Adrenal gland (tissue), 12 donors: ENCODE data around the gene LINC01488. TPM values are rescaled to one million over a fixed set of nuclear protein-coding genes. Genes with fewer than 3 reads are reported as not detected.

Experiments used
- DNase-seq, 7 donors: peaks; one replicate each; pipeline ENCODE4 v3.0.0-alpha.2; 2019 to 2020
- H3K27ac ChIP-seq, 5 donors: fragments of 200-600 bp; sonication (generic) in 4 of 5; 1 replicate in 3 of 5; 2 replicates in 2 of 5; pipeline versions ENCODE4 v1.5.1 to v1.8.0; 2016 to 2020; ENCODE audit warnings: mild to moderate bottlenecking in 1 of 5
- H3K27me3 ChIP-seq: fragments of 200-600 bp; 2 replicates; pipeline ENCODE4 v1.8.0; 2021
- H3K36me3 ChIP-seq, 2 donors: fragments of 200-600 bp; replicated peaks in 1 of 2; 1 replicate in 1 of 2; 2 replicates in 1 of 2; pipeline versions ENCODE4 v1.5.1 to v1.8.0; 2018 to 2022
- H3K4me1 ChIP-seq, 2 donors: fragments of 200-600 bp; replicated peaks in 1 of 2; 1 replicate in 1 of 2; 2 replicates in 1 of 2; pipeline versions ENCODE4 v1.5.1 to v1.8.0; 2018 to 2021
- H3K4me3 ChIP-seq, 4 donors: fragments of 200-600 bp; sonication (generic) in 3 of 4; one replicate each; pipeline ENCODE4 v1.5.1; 2016 to 2018
- H3K9me3 ChIP-seq, 3 donors: fragments of 200-600 bp; sonication (generic) in 1 of 3; replicated peaks in 1 of 3; 1 replicate in 2 of 3; 2 replicates in 1 of 3; pipeline versions ENCODE4 v1.5.1 to v1.8.0; 2016 to 2021
- POLR2A ChIP-seq, 2 donors: fragments of 450-650 bp; IDR thresholded peaks; one replicate each; pipeline ENCODE4 v1.6.1; 2017; ENCODE audit warnings: antibody characterized with exemption in 2 of 2, mild to moderate bottlenecking in 2 of 2, moderate library complexity in 1 of 2
- WGBS, 4 donors: extraction: QIAGEN DNeasy Blood & Tissue Kit in 2 of 4; methylation state at CpG; one replicate each; pipeline versions ENCODE4 v1.1.5 to v1.1.7; 2013 to 2017; 5-methylcytosine and 5-hydroxymethylcytosine counted together
- intact Hi-C, 2 donors: fragments of 100-400 bp; cut with DNase I; formaldehyde crosslinking; loops; one replicate each; pipeline versions ENCODE4 v1.14.1 to v1.15.0; 2022 to 2023
- polyA plus RNA-seq, 3 donors: library from polyadenylated mRNA; stranded (reverse); fragments of 200-250 nt in 2 of 3; fragments of 350-450 nt in 1 of 3; fragmentation: Illumina TruSeq in 1 of 3; extraction: RNeasy Lipid Tissue Mini Kit (QIAGEN cat#74804) in 1 of 3; gene quantifications; one replicate each; pipeline ENCODE4 v1.2.3, GENCODE V29; 2013 to 2014
- total RNA-seq, 9 donors: library from RNA; depleted of rRNA in 4 of 9; stranded (reverse); fragments of >200 nt in 4 of 9; fragments of 120-200 nt in 1 of 9; fragmentation: NEBNext Ultra II Directional in 1 of 9; extraction: Animal tissue kit (Norgen Biotek cat#: 25700) in 1 of 9; gene quantifications; one replicate each; pipeline versions ENCODE4 v1.1.0 to v1.2.4, GENCODE V29; 2013 to 2023
- TF ChIP-seq, protein P1 (sequence below), 6 experiments: fragments of 450-650 bp in 4 of 6; fragments of 200-600 bp in 2 of 6; sonication (generic) in 1 of 6; IDR thresholded peaks; 1 replicate in 5 of 6; 2 replicates in 1 of 6; pipeline versions ENCODE4 v1.5.1 to v1.8.0; 2016 to 2021; ENCODE audit warnings: antibody characterized with exemption in 6 of 6, mild to moderate bottlenecking in 2 of 6, moderate library complexity in 1 of 6
- donor health status: healthy with polysubstance abuse.
- donor health status: Bipolar disorder and iron deficiency.
- donor health status: DM: yes; HTN: yes; CAD: no.
- donor health status: DM: no; HTN: no; CAD: no.
- donor health status: DM: no; HTN: no; CAD: no.
- donor health status: DM: yes; HTN: yes; CAD: no.

Gene LINC01488
- total and polyA plus RNA-seq, 12 donors = not detected

DNA sequence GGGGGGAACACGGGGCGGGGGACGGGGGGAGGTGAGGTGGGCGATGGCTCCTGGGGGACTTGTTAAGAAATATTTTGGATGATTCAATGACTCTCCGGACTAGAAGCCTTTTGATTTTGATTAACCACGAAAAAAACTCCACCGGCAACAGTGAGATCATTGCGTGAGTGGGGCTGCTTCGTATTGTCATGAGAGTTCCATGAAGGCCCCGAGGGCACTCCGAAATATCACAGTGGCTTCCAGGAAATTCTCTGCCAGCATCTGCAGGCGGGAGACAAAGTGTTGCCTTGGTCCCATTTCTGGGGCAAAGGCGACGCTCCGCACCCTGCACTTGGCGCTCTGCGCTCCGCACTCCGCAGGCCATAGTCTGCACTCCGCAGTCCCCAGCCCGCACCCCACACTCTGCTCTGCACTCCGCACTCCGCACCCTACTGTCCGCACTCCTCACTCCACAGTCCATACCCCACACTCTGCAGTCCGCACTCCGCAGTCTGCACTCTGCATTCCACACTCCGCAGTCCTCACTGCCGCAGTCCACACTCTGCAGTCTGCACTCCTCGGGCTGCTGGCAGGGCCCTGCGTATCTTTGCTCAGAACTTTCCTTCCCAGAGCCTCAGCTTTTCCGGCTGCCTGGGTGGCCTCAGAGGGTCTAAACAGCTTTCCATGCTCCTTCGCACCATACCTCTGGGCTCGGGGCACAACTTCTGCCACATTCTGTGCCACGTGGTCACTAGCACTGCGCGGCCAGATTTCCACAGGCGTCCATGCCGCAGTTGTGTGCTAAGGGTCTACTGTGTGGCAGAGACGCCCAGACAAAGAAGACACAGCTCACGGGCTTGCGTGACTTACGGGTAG, 61.1 kb downstream of the LINC01488 start:
- TF ChIP-seq, protein P1, sequence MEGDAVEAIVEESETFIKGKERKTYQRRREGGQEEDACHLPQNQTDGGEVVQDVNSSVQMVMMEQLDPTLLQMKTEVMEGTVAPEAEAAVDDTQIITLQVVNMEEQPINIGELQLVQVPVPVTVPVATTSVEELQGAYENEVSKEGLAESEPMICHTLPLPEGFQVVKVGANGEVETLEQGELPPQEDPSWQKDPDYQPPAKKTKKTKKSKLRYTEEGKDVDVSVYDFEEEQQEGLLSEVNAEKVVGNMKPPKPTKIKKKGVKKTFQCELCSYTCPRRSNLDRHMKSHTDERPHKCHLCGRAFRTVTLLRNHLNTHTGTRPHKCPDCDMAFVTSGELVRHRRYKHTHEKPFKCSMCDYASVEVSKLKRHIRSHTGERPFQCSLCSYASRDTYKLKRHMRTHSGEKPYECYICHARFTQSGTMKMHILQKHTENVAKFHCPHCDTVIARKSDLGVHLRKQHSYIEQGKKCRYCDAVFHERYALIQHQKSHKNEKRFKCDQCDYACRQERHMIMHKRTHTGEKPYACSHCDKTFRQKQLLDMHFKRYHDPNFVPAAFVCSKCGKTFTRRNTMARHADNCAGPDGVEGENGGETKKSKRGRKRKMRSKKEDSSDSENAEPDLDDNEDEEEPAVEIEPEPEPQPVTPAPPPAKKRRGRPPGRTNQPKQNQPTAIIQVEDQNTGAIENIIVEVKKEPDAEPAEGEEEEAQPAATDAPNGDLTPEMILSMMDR (IDR thresholded peaks at IDR 0.05) = no peak
- no peak for TF ChIP-seq POLR2A (IDR thresholded peaks at IDR 0.05)
- Histone ChIP-seq H3K4me1 (no peaks in the 10 kb centered on the region), H3K9me3 (no peaks in the 10 kb centered on the region), H3K27me3 (no peaks in the 10 kb centered on the region), H3K4me3 (no peak overlapping the region), H3K27ac (no peak overlapping the region), H3K36me3 (no peaks in the 10 kb centered on the region)
- WGBS, 4 donors = 89 to 94% (median 90%) methylated on average over 40 to 42 of the region's 42 CpGs
- no peak for DNase-seq
- intact Hi-C loops = no loop called here

Other genes starting within 250 kb of the LINC01488 start
- gene MYEOV, start 187.5 kb upstream of the LINC01488 start, total RNA-seq = 1 to 10 TPM in 1 of 9 donors, under 1 TPM in 5, not detected in 3; 0.06 to 1.6 (median 0.33) TPM
- gene MYEOV, start 187.5 kb upstream of the LINC01488 start, polyA plus RNA-seq = under 1 TPM; 0.10 to 0.32 (median 0.22) TPM
- gene CCND1, start 159.5 kb downstream of the LINC01488 start, total RNA-seq = 100 to 1,000 TPM in 4 of 9 donors, 10 to 100 TPM in 5; 53.5 to 149 (median 91.0) TPM
- 10 to 100 TPM; 12.1 to 42.9 (median 29.5) TPM for gene CCND1, start 159.5 kb downstream of the LINC01488 start, polyA plus RNA-seq
- gene LTO1, start 193.7 kb downstream of the LINC01488 start, total RNA-seq = 10 to 100 TPM; 10.9 to 41.3 (median 21.3) TPM
- gene LTO1, start 193.7 kb downstream of the LINC01488 start, polyA plus RNA-seq = 10 to 100 TPM; 23.0 to 52.5 (median 38.4) TPM
- gene FGF19, start 222.4 kb downstream of the LINC01488 start, total RNA-seq = not detected
- gene FGF19, start 222.4 kb downstream of the LINC01488 start, polyA plus RNA-seq = not detected